A549 (cell line): Measurements from ENCODE around the gene EFS. TPM values are rescaled to one million over a fixed set of nuclear protein-coding genes. Genes with fewer than 3 reads are reported as not detected.
A peak's percentile ranks its signal among the peaks of the same experiment; 100 is the strongest.

ENCODE experiments used
- ATAC-seq, 2 experiments: fragments of 200-7000 bp in 1 of 2; fragments of >200 bp in 1 of 2; cut with Nextera tagmentation in 1 of 2; cut with Tn5 transposase in 1 of 2; 3 replicates each; pipeline versions ENCODE4 v1.8.0 to v1.9.1; 2018 to 2020; ENCODE audit warnings: mild to moderate bottlenecking in 1 of 2, moderate library complexity in 1 of 2
- CTCF ChIA-PET: fragments of 300-600 bp; sonication (Branson Sonifier 250); formaldehyde crosslinking; extraction: SDS; loops from one replicate; lab custom pipeline; 2021; ENCODE audit warnings: antibody characterized with exemption, inconsistent platforms; lab: Yijun Ruan, JAX
- POLR2A ChIA-PET: fragments of 350-600 bp; formaldehyde crosslinking; extraction: SDS; loops from one replicate; lab custom pipeline; 2021; ENCODE audit warnings: antibody characterized with exemption, inconsistent platforms; lab: Yijun Ruan, JAX
- DNase-seq, 2 experiments: peaks; one replicate each; pipeline versions ENCODE4 v3.0.0 to v3.0.0-alpha.2; 2011 to 2016; ENCODE audit warnings: low read depth in 1 of 2, low spot score in 1 of 2
- FAIRE-seq: peaks from 2 replicates; lab custom pipeline; 2011; peaks lifted over from hg19 to GRCh38; lab: Jason Lieb, UNC
- H3K27ac ChIP-seq, 2 experiments: fragments of >200 bp; sonication (Bioruptor Twin); formaldehyde crosslinking; 3 replicates each; pipeline ENCODE4 v1.5.1; 2016 to 2017
- H3K4me1 ChIP-seq: fragments of >200 bp; sonication (Bioruptor Twin); formaldehyde crosslinking; 3 replicates; pipeline ENCODE4 v1.6.1; 2016
- H3K4me2 ChIP-seq: fragments of >200 bp; sonication (Bioruptor Twin); formaldehyde crosslinking; 3 replicates; pipeline ENCODE4 v1.6.1; 2016
- H3K4me3 ChIP-seq: fragments of >200 bp; sonication (Bioruptor Twin); formaldehyde crosslinking; 3 replicates; pipeline ENCODE4 v1.5.1; 2016
- H3K9me3 ChIP-seq: fragments of >200 bp; sonication (Bioruptor Twin); formaldehyde crosslinking; 3 replicates; pipeline ENCODE4 v1.6.1; 2016
- BHLHE40 ChIP-seq: IDR thresholded peaks from 2 replicates; pipeline ENCODE4 v1.6.1; 2012; ENCODE audit warnings: low read depth, low read length, inconsistent platforms
- CBX8 ChIP-seq: fragments of 200-600 bp; sonication (generic); IDR thresholded peaks from 2 replicates; pipeline ENCODE4 v1.6.1; 2016
- CHD2 ChIP-seq: fragments of 150-350 bp; IDR thresholded peaks from 2 replicates; pipeline ENCODE4 v1.6.1; 2014; ENCODE audit warnings: low read length; ENCODE audit not compliant: partially characterized antibody
- EHF ChIP-seq: fragments of 250-450 bp; sonication (Bioruptor Pico); IDR thresholded peaks from 2 replicates; pipeline ENCODE4 v1.5.0; 2020; ENCODE audit warnings: mild to moderate bottlenecking
- EHMT2 ChIP-seq: fragments of 200-600 bp; sonication (generic); IDR thresholded peaks from 2 replicates; pipeline ENCODE4 v1.6.1; 2016; ENCODE audit warnings: antibody characterized with exemption, low read depth, mild to moderate bottlenecking, moderate library complexity
- FOSL2 ChIP-seq, 2 experiments: fragments of 450-650 bp in 1 of 2; fragments of >200 bp in 1 of 2; sonication (Bioruptor Twin) in 1 of 2; formaldehyde crosslinking; IDR thresholded peaks; 2 replicates each; pipeline versions ENCODE4 v1.5.0 to v1.6.1; 2016 to 2020; ENCODE audit warnings: mild to moderate bottlenecking in 1 of 2, moderate library complexity in 1 of 2
- GATA3 ChIP-seq: IDR thresholded peaks from 2 replicates; pipeline ENCODE4 v1.6.1; 2012; ENCODE audit warnings: borderline replicate concordance
- HEYL ChIP-seq: fragments of 250-450 bp; sonication (Bioruptor Pico); IDR thresholded peaks from 2 replicates; pipeline ENCODE4 v1.8.0; 2021; ENCODE audit warnings: mild to moderate bottlenecking, moderate library complexity
- JUN ChIP-seq, 2 experiments: fragments of >200 bp; sonication (Bioruptor Twin); formaldehyde crosslinking; IDR thresholded peaks; 2 replicates in 1 of 2; 3 replicates in 1 of 2; pipeline ENCODE4 v1.6.1; 2016 to 2017
- KDM5A ChIP-seq: fragments of 200-600 bp; sonication (generic); IDR thresholded peaks from 2 replicates; pipeline ENCODE4 v1.6.1; 2016; ENCODE audit warnings: antibody characterized with exemption, mild to moderate bottlenecking
- MAZ ChIP-seq: fragments of 150-350 bp; IDR thresholded peaks from 2 replicates; pipeline ENCODE4 v1.6.1; 2014; ENCODE audit warnings: antibody characterized with exemption, low read depth, low read length, borderline replicate concordance
- MYC ChIP-seq: IDR thresholded peaks from 2 replicates; pipeline ENCODE4 v1.6.1; 2012; ENCODE audit warnings: mild to moderate bottlenecking, inconsistent platforms, low read length, improper control_type of control experiment, borderline replicate concordance
- NR3C1 ChIP-seq: fragments of >200 bp; sonication (Bioruptor Twin); formaldehyde crosslinking; IDR thresholded peaks from 3 replicates; pipeline ENCODE4 v1.6.1; 2017
- PHF8 ChIP-seq: fragments of 200-600 bp; sonication (generic); IDR thresholded peaks from 2 replicates; pipeline ENCODE4 v1.6.1; 2016; ENCODE audit warnings: low read depth, mild to moderate bottlenecking, antibody characterized with exemption, moderate library complexity, borderline replicate concordance
- POLR2A ChIP-seq: IDR thresholded peaks from 2 replicates; pipeline ENCODE4 v1.6.1; 2012; ENCODE audit warnings: mild to moderate bottlenecking, low read length
- RAD21 ChIP-seq, 2 experiments: fragments of >200 bp in 1 of 2; sonication (Bioruptor Twin) in 1 of 2; formaldehyde crosslinking in 1 of 2; IDR thresholded peaks in 1 of 2; conservative IDR thresholded peaks in 1 of 2; 2 replicates in 1 of 2; 3 replicates in 1 of 2; pipeline ENCODE4 v1.6.1; 2012 to 2018; ENCODE audit warnings: inconsistent platforms in 1 of 2
- RARB ChIP-seq: fragments of 250-450 bp; sonication (Bioruptor Pico); IDR thresholded peaks from 2 replicates; pipeline ENCODE4 v1.8.0; 2021; ENCODE audit warnings: mild to moderate bottlenecking, moderate library complexity
- RCOR1 ChIP-seq: fragments of 150-350 bp; IDR thresholded peaks from 2 replicates; pipeline ENCODE4 v1.6.1; 2014; ENCODE audit warnings: antibody characterized with exemption, low read length, low read depth
- TFCP2L1 ChIP-seq: fragments of 250-450 bp; sonication (Bioruptor Pico); IDR thresholded peaks from 2 replicates; pipeline ENCODE4 v1.5.0; 2021; ENCODE audit warnings: mild to moderate bottlenecking
- ZSCAN20 ChIP-seq: fragments of 250-450 bp; sonication (Bioruptor Pico); IDR thresholded peaks from 2 replicates; pipeline ENCODE4 v1.8.0; 2022; ENCODE audit warnings: mild to moderate bottlenecking, moderate library complexity
- WGBS: methylation state at CpG from one replicate; pipeline ENCODE4 v1.1.6; 2017; ENCODE audit errors: missing lambda C conversion rate; 5-methylcytosine and 5-hydroxymethylcytosine counted together
- polyA plus RNA-seq, 4 experiments: library from polyadenylated mRNA; depleted of rRNA in 3 of 4; stranded (reverse); fragments of >200 nt; fragmentation: RNase III in 1 of 4; extraction: RNeasy Plus Mini Kit Qiagen cat#74134 plus additional on column Dnase treatment in 1 of 4; gene quantifications; 2 replicates in 3 of 4; 3 replicates in 1 of 4; pipeline ENCODE4 v1.2.3, GENCODE V29; 2011 to 2017
- TF ChIP-seq, protein P1 (sequence below): IDR thresholded peaks from 2 replicates; pipeline ENCODE4 v1.6.1; 2012
- TF ChIP-seq, protein P2 (sequence below): fragments of 200-600 bp; sonication (generic); IDR thresholded peaks from 2 replicates; pipeline ENCODE4 v1.6.1; 2016; ENCODE audit warnings: antibody characterized with exemption, mild to moderate bottlenecking, moderate library complexity
- TF ChIP-seq, protein P3 (sequence below): fragments of 250-450 bp; sonication (Bioruptor Pico); IDR thresholded peaks from 2 replicates; pipeline ENCODE4 v1.5.0; 2020; ENCODE audit warnings: low read depth, mild to moderate bottlenecking, moderate library complexity
- TF ChIP-seq, protein P4 (sequence below): fragments of 450-650 bp; IDR thresholded peaks from 2 replicates; pipeline ENCODE4 v1.6.1; 2014; ENCODE audit warnings: antibody characterized with exemption
- TF ChIP-seq, protein P5 (sequence below): fragments of >200 bp; sonication (Bioruptor Twin); formaldehyde crosslinking; IDR thresholded peaks from 3 replicates; pipeline ENCODE4 v1.6.1; 2016

The EFS gene
- polyA plus RNA-seq, 2 of the 4 experiments (the other 2 are of a cell fraction) = not detected

DNA sequence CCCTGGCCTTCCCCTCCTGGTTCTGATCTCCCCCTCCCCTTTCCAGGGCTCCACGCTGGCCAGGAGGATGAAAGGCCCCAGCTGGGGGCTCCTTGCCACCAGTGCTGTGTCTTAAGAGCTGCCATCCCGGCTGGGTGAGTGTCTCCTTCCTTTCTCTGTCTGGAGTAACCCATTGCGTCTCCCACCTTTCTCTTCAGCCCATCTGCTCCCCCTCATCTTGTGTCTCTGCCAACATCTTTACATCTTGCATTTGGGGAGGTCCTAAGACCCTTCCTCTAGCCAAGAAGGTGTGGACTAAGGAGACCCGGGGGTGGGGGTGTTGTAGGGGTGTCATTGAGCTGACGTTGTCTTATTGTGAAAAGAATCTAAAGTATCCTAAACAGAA is 57.8 kb downstream of the EFS start (continued):
- TF ChIP-seq, protein P1, sequence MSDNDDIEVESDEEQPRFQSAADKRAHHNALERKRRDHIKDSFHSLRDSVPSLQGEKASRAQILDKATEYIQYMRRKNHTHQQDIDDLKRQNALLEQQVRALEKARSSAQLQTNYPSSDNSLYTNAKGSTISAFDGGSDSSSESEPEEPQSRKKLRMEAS = no peak
- no peak for TF ChIP-seq EHMT2
- TF ChIP-seq CHD2 = no peak
- no peak for TF ChIP-seq EHF (CRISPR knock-in tag)
- TF ChIP-seq NR3C1 = no peak
- TF ChIP-seq, protein P2, sequence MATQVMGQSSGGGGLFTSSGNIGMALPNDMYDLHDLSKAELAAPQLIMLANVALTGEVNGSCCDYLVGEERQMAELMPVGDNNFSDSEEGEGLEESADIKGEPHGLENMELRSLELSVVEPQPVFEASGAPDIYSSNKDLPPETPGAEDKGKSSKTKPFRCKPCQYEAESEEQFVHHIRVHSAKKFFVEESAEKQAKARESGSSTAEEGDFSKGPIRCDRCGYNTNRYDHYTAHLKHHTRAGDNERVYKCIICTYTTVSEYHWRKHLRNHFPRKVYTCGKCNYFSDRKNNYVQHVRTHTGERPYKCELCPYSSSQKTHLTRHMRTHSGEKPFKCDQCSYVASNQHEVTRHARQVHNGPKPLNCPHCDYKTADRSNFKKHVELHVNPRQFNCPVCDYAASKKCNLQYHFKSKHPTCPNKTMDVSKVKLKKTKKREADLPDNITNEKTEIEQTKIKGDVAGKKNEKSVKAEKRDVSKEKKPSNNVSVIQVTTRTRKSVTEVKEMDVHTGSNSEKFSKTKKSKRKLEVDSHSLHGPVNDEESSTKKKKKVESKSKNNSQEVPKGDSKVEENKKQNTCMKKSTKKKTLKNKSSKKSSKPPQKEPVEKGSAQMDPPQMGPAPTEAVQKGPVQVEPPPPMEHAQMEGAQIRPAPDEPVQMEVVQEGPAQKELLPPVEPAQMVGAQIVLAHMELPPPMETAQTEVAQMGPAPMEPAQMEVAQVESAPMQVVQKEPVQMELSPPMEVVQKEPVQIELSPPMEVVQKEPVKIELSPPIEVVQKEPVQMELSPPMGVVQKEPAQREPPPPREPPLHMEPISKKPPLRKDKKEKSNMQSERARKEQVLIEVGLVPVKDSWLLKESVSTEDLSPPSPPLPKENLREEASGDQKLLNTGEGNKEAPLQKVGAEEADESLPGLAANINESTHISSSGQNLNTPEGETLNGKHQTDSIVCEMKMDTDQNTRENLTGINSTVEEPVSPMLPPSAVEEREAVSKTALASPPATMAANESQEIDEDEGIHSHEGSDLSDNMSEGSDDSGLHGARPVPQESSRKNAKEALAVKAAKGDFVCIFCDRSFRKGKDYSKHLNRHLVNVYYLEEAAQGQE = no peak
- TF ChIP-seq KDM5A = peak; percentile 51
- TF ChIP-seq, all 56 proteins: peak for 2

DNA sequence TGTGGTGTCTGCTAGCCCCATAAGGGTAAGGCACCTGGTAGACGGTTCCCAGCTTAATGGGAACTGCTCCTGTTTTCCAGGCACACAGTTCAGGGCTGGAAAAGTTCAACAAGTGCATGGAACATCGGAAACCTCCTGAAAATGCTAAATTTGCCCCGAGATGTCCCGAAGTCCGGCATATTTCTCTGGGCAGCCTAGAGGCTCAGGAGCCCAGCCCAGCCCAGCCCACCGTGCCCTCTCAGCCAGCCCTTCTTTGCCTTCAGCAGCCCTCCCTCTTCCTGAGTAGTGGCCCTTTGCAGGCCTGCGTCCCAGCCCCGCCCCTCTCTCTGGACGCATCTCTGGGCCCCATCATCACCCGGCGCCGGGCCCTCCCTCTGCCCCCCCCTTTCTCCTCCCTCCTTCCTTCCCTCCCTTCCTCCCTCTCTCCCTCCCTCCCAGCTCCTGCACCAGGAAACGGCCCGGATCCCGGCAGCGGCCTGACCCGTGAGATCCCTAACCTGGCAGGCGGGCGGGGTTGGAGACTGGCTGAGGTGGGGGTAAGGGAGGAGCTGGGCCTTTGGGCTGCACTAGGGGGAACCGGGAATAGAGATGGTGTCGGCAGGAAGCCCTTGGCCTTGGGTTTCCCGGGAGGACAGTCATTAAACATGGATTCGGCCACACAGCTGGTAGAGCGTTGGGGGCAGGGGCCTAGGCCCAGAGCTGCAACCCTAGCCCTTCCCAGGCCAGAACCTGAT is 58.4 kb downstream of the EFS start, which contains the start of gene BCL2L2:
Gene BCL2L2, plus strand, starts transcription at position 422 of the 734 bp plus-strand sequence. CDS start 935 bp downstream, outside the sequence.
- no peaks in the 10 kb centered on the region for H3K9me3 ChIP-seq
- FAIRE-seq = no peak
- DNase-seq = peak; percentile 66 to 92
- no peak for TF ChIP-seq RARB (CRISPR knock-in tag)
- TF ChIP-seq RCOR1 = no peak
- TF ChIP-seq GATA3 = no peak
- TF ChIP-seq BHLHE40 = no peak
- no peak for TF ChIP-seq CBX8
- TF ChIP-seq, protein P1 = peak; percentile 61
- peak; percentile 50; the same call in 1 of the 2 replicates for TF ChIP-seq MYC
- peak; percentile 74 for TF ChIP-seq PHF8
- no peak for TF ChIP-seq FOSL2 (IDR thresholded peaks at IDR 0.05)
- TF ChIP-seq FOSL2 (CRISPR knock-in tag; IDR thresholded peaks at IDR 0.05) = no peak
- peak; percentile 63 for TF ChIP-seq KDM5A
- no peak for TF ChIP-seq TFCP2L1 (CRISPR knock-in tag)
- TF ChIP-seq MAZ = peak; percentile 100
- no peak for TF ChIP-seq RAD21 (conservative IDR thresholded peaks at IDR 0.05 in 1 of 2, IDR thresholded peaks at IDR 0.05 in 1 of 2)
- TF ChIP-seq JUN (IDR thresholded peaks at IDR 0.05) = peak; percentile 66 to 74; a peak in 3 of 5 replicates
- TF ChIP-seq POLR2A = peak; percentile 71
- TF ChIP-seq, protein P3, sequence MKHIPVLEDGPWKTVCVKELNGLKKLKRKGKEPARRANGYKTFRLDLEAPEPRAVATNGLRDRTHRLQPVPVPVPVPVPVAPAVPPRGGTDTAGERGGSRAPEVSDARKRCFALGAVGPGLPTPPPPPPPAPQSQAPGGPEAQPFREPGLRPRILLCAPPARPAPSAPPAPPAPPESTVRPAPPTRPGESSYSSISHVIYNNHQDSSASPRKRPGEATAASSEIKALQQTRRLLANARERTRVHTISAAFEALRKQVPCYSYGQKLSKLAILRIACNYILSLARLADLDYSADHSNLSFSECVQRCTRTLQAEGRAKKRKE (CRISPR knock-in tag) = no peak
- no peak for TF ChIP-seq ZSCAN20 (CRISPR knock-in tag)
- TF ChIP-seq, protein P4, sequence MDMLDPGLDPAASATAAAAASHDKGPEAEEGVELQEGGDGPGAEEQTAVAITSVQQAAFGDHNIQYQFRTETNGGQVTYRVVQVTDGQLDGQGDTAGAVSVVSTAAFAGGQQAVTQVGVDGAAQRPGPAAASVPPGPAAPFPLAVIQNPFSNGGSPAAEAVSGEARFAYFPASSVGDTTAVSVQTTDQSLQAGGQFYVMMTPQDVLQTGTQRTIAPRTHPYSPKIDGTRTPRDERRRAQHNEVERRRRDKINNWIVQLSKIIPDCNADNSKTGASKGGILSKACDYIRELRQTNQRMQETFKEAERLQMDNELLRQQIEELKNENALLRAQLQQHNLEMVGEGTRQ = no peak
- TF ChIP-seq, protein P5, sequence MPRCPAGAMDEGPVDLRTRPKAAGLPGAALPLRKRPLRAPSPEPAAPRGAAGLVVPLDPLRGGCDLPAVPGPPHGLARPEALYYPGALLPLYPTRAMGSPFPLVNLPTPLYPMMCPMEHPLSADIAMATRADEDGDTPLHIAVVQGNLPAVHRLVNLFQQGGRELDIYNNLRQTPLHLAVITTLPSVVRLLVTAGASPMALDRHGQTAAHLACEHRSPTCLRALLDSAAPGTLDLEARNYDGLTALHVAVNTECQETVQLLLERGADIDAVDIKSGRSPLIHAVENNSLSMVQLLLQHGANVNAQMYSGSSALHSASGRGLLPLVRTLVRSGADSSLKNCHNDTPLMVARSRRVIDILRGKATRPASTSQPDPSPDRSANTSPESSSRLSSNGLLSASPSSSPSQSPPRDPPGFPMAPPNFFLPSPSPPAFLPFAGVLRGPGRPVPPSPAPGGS = 0 out of 3 replicates have a peak, but pooled peaks have one; percentile 61
- TF ChIP-seq HEYL (CRISPR knock-in tag) = no peak
- H3K4me3 ChIP-seq = peak within 1 kb of the TSS; percentile 74
- H3K27ac ChIP-seq = peak within 1 kb of the TSS; percentile 95 to 96
- ChIA-PET POLR2A (interaction anchor here (0.6 to 4.5 kb wide), 9 partner anchors 10 to 349 kb away, joined by 3 to 64 read pairs (median 6); partner anchors contain the start of genes ACIN1, C14orf119, HAUS4 and HOMEZ), CTCF (interaction anchor here (0.7 to 3.8 kb wide), 11 partner anchors 11 to 257 kb away, joined by 3 to 21 read pairs (median 4); partner anchors contain the start of genes PABPN1 and SLC22A17)
- 2% methylated on average over 17 of the region's 24 CpGs for WGBS
- ATAC-seq = peak; percentile 66 to 78
- peak within 1 kb of the TSS; percentile 94 for H3K4me2 ChIP-seq
- H3K4me1 ChIP-seq = peaks cover 29% of the 10 kb centered on the region
